Measurements from ENCODE around the gene EYS. TPM values are rescaled to one million over a fixed set of nuclear protein-coding genes. Genes with fewer than 3 reads are reported as not detected.

Gene EYS
- total RNA-seq, 1 experiment from 2014 or later = not detected

DNA sequence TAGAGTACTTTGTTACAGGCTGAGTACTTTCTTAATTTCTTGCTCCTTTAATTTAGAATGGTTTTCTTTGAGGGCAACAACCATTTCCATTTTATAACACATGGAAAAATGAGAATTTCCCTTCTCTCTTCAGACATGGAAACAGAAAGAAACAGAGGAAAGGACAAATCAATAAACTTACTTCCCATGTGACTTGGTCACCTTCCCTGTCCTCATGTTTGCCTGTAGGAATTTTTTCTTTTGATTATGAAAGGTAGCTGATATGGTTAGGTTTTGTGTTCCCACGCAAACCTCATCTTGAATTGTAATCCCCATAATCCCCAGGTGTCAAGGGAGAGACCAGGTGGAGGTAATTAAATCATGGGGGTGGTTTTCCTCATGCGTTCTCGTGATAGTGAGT lies 1901.7 kb downstream of the EYS start:
- H3K36me3 Mint-ChIP-seq (ENCODE audit: insufficient read depth in 1 of 3, low read depth in 3 of 3) = no peaks in the 10 kb centered on the region
- Histone ChIP-seq H2AK5ac (ENCODE audit: insufficient read length, low read length) (no peak overlapping the region), H4K20me1 (ENCODE audit: control insufficient read depth, insufficient read depth, insufficient read length) (no peaks in the 10 kb centered on the region), H3K56ac (ENCODE audit: insufficient read length, low read depth, low read length) (no peak overlapping the region), H3K9ac (ENCODE audit: extremely low read depth, insufficient read length, low read length) (no peak overlapping the region), H3K23ac (ENCODE audit: insufficient read length, low read depth, low read length) (no peak overlapping the region), H3K9me3 (ENCODE audit: control insufficient read depth, low read depth, low read length) (no peaks in the 10 kb centered on the region), H4K91ac (ENCODE audit: insufficient read length, low read depth, low read length) (no peak overlapping the region), H3K4me2 (ENCODE audit: insufficient read depth, insufficient read length, low read length) (no peak overlapping the region), H3T11ph (ENCODE audit: low read length) (no peak overlapping the region), H2BK5ac (ENCODE audit: insufficient read length, low read length) (no peak overlapping the region), H2BK15ac (ENCODE audit: low read depth, low read length) (no peak overlapping the region), H2AFZ (ENCODE audit: low read length) (no peak overlapping the region), H3K23me2 (ENCODE audit: insufficient read length, low read depth, low read length, poor library complexity, severe bottlenecking) (no peaks in the 10 kb centered on the region), H3K79me2 (ENCODE audit: insufficient read depth, low read length) (no peaks in the 10 kb centered on the region), H3K4me1 (ENCODE audit: insufficient read depth, low read length) (peaks cover 4% of the 10 kb centered on the region; the same call in 1 of the 2 replicates), H3K4ac (ENCODE audit: low read depth, low read length) (no peak overlapping the region), H2BK120ac (ENCODE audit: low read depth, low read length, poor library complexity, severe bottlenecking) (no peak overlapping the region), H3K79me1 (ENCODE audit: insufficient read depth, low read depth, low read length, poor library complexity, severe bottlenecking) (no peaks in the 10 kb centered on the region), H3K27me3 (ENCODE audit: insufficient read depth, low read length) (no peaks in the 10 kb centered on the region), H2BK12ac (ENCODE audit: insufficient read length, low read depth, low read length) (no peak overlapping the region), H2BK20ac (ENCODE audit: low read depth, low read length, poor library complexity, severe bottlenecking) (no peak overlapping the region), H4K5ac (ENCODE audit: insufficient read length, low read depth, low read length) (no peak overlapping the region), H4K8ac (replicated peaks; ENCODE audit: insufficient read length, low read depth, low read length) (no peak overlapping the region), H3K27ac (ENCODE audit: insufficient read length, low read depth, low read length) (no peak overlapping the region), H3K18ac (ENCODE audit: insufficient read length, low read depth, low read length) (no peak overlapping the region), H3K14ac (ENCODE audit: insufficient read depth, low read length) (no peak overlapping the region)
- no peak overlapping the region for H3K4me3 Mint-ChIP-seq
- no peaks in the 10 kb centered on the region for H3K27me3 Mint-ChIP-seq (ENCODE audit: low read depth)
- no peak overlapping the region; a peak in 1 of 7 replicates for H3K27ac Mint-ChIP-seq
- WGBS (ENCODE audit: extremely low coverage, insufficient read length, low lambda C conversion rate) = no CpG with 5 or more reads among the region's 3 CpGs
- no peaks in the 10 kb centered on the region for H3K9me3 Mint-ChIP-seq
- peaks cover 9% of the 10 kb centered on the region in 2 experiments for H3K4me1 Mint-ChIP-seq
- no peak for DNase-seq
- TF ChIP-seq, protein P1, sequence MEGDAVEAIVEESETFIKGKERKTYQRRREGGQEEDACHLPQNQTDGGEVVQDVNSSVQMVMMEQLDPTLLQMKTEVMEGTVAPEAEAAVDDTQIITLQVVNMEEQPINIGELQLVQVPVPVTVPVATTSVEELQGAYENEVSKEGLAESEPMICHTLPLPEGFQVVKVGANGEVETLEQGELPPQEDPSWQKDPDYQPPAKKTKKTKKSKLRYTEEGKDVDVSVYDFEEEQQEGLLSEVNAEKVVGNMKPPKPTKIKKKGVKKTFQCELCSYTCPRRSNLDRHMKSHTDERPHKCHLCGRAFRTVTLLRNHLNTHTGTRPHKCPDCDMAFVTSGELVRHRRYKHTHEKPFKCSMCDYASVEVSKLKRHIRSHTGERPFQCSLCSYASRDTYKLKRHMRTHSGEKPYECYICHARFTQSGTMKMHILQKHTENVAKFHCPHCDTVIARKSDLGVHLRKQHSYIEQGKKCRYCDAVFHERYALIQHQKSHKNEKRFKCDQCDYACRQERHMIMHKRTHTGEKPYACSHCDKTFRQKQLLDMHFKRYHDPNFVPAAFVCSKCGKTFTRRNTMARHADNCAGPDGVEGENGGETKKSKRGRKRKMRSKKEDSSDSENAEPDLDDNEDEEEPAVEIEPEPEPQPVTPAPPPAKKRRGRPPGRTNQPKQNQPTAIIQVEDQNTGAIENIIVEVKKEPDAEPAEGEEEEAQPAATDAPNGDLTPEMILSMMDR (conservative IDR thresholded peaks at IDR 0.05) = no peak
